NCI-H460 (cell line): ENCODE data around the gene POLE3. TPM values are rescaled to one million over a fixed set of nuclear protein-coding genes. Genes with fewer than 3 reads are reported as not detected.

Source experiments
- total RNA-seq: library from RNA; depleted of rRNA; stranded (reverse); fragments of >200 nt; shearing (Covaris generic); gene quantifications from 2 replicates; pipeline ENCODE4 v1.2.3, GENCODE V29; 2014; rRNA removed

Gene POLE3
- total RNA-seq, 1 experiment from 2014 or later: 109 TPM

Other genes with a start within 250 kb of the POLE3 start
- gene FKBP15, start 189.4 kb downstream of the POLE3 start, total RNA-seq: 15.7 and 16.8 TPM in 2 replicates
- gene SLC31A1, start 189.1 kb downstream of the POLE3 start, total RNA-seq: 55.1 and 68.3 TPM in 2 replicates
- gene CDC26, start 135.1 kb downstream of the POLE3 start, total RNA-seq: 74.6 and 89.3 TPM in 2 replicates
- 51.0 and 51.7 TPM in 2 replicates for gene PRPF4, start 135.0 kb downstream of the POLE3 start, total RNA-seq
- gene RNF183, start 107.3 kb downstream of the POLE3 start, total RNA-seq: 0.32 TPM in 1 of 2 replicates, not detected in the other
- gene WDR31, start 70.4 kb downstream of the POLE3 start, total RNA-seq: 1.5 and 1.7 TPM in 2 replicates
- gene BSPRY, start 61.1 kb downstream of the POLE3 start, total RNA-seq: 0.12 TPM in 1 of 2 replicates, not detected in the other
- gene HDHD3, start 33.7 kb downstream of the POLE3 start, total RNA-seq: 10.8 and 14.8 TPM in 2 replicates
- 7.3 and 8.6 TPM in 2 replicates for gene ALAD, start 9.4 kb downstream of the POLE3 start, total RNA-seq
- gene C9orf43, start 72 bp upstream of the POLE3 start, total RNA-seq: 0.40 and 0.87 TPM in 2 replicates
- gene RGS3, start 53.1 kb upstream of the POLE3 start, total RNA-seq: 26.9 and 28.3 TPM in 2 replicates